Measurements from ENCODE around the gene DPP3.
"Not testable (repeated sequence)": the region's sequence is repeated elsewhere in the genome, so short reads cannot be mapped to it uniquely, and the experiment has no call there.

The DPP3 gene, protein sequence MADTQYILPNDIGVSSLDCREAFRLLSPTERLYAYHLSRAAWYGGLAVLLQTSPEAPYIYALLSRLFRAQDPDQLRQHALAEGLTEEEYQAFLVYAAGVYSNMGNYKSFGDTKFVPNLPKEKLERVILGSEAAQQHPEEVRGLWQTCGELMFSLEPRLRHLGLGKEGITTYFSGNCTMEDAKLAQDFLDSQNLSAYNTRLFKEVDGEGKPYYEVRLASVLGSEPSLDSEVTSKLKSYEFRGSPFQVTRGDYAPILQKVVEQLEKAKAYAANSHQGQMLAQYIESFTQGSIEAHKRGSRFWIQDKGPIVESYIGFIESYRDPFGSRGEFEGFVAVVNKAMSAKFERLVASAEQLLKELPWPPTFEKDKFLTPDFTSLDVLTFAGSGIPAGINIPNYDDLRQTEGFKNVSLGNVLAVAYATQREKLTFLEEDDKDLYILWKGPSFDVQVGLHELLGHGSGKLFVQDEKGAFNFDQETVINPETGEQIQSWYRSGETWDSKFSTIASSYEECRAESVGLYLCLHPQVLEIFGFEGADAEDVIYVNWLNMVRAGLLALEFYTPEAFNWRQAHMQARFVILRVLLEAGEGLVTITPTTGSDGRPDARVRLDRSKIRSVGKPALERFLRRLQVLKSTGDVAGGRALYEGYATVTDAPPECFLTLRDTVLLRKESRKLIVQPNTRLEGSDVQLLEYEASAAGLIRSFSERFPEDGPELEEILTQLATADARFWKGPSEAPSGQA
- 25.9 reads per million, percentile 53 among the genes with 10 or more reads in this experiment for total RNA-seq

DNA sequence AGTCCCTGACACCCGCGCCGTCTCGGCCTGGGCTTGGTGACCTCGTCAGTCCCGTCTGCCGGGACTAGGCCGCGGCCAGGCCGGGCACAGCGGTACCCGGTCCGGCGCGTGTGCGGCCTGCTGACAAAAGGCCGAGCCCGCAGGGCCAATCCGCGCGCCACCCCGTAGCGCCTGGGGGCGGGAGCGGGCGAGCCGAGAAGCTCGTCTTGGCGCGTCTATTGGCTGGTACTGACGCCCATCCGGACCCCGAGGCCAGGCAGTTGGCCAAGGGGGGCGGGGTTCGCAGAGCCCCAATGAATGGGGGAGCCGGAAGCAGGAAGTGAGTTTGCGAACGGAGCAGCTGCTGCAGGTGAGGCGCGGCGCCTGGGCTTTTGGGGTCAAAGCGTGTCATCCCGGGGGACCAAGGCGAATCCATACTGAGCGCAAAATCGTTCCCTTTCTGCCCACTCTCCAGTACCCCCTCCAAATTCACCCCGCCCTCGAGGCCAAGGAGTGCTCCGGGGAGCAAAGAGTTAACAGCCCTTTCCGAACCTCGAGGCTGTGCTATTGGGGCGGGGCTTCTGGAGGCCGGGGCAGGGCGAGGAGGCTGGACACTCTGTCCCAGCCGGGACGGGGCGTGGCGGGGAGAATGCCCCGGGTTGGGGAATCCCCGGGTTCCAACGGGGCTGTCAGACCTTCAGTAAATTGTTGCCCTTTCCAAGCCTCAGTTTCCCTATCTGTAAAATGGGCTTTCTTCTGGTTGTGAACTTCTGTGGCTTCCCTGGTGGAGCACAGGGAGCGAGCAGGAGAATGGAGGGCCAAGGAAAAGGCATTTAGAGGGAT is at the start of gene DPP3:
Gene DPP3, plus strand, starts transcription at position 318 of the 822 bp plus-strand sequence. CDS start 1,767 bp downstream, outside the sequence.
- DNase-seq: peak; percentile 94

DNA sequence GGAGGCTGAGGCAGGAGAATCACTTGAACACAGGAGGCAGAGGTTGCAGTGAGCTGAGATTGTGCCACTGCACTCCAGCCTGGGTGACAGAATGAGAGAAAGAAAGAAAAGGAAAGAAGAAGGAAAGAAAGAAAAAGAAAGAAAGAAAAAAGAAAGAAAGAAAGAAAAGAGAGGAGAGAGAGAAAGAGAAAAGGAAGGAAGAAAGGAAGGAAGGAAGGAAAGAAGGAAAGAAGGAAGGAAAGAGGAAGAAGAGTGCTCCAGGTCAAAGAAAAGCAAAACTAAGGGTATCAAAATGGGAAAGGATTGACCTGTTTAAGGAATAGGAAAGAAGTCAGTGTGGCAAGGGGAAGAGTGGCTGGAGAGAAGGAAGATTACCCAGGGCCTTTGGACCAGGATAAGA is 48.9 kb upstream of the DPP3 start:
- not testable (repeated sequence) for DNase-seq

DNA sequence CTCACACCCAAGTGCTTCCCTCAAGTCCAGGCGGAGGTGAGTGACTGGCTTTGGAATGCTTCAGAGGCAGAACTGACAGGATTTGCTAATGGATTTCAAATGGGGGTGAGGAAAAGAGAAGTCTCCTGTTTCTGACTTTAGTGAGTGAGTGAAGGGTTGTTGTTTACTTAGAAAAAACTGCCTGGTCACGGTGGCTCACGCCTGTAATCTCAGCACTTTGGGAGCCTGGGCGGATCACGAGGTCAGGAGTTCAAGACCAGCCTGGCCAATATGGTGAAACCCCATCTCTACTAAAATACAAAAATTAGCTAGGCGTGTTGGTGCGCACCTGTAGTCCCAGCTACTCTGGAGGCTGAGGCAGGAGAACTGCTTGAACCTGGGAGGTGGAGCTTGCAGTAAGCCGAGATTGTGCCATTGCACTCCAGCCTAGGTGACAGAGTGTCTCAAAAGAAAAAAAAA is 48.3 kb upstream of the DPP3 start:
- not testable (repeated sequence) for DNase-seq

DNA sequence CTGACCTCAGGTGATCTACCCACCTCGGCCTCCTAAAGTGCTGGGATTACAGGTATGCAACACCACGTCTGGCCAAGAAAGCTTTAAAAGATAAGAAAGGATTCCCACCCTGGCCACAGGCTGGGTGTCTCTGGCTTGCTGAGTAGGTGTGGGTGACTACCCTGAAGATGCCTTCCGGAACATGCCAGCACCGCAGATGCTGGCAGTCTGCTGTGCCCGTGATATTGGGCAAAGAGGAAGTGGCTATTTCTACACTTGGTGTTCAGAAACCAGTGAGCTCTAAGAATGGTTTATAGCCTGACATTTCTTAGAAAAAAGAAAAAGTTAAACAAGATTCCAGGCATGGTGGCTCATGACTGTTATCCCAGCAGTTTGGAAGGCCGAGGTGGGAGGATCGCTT is 47.6 kb upstream of the DPP3 start:
- DNase-seq: no peak

DNA sequence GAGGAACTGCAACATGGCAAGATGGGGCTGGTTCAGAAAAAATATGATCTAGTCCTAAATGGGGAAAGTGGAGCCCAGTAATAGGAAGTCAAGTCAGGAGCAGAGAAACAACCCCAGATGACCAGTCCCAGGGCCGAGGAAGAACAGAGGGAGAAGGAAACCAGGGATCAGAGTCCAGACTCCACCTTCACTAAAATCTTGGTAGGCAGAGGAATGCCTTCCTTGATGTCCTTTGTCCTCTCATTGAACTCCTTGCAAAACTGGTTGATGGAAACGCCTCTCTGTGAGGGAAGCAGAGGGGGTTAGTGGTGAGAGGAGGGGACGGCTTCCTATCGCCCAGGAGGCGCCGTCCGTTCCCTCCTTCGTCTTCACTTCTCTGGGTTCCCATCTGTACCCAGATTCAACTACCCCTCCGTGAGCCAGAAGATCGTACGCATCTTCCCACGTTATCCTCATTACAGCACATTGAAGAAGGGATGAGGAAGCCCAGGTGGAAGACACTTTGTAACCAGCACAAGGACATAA is 42.2 kb upstream of the DPP3 start:
- no peak for DNase-seq

DNA sequence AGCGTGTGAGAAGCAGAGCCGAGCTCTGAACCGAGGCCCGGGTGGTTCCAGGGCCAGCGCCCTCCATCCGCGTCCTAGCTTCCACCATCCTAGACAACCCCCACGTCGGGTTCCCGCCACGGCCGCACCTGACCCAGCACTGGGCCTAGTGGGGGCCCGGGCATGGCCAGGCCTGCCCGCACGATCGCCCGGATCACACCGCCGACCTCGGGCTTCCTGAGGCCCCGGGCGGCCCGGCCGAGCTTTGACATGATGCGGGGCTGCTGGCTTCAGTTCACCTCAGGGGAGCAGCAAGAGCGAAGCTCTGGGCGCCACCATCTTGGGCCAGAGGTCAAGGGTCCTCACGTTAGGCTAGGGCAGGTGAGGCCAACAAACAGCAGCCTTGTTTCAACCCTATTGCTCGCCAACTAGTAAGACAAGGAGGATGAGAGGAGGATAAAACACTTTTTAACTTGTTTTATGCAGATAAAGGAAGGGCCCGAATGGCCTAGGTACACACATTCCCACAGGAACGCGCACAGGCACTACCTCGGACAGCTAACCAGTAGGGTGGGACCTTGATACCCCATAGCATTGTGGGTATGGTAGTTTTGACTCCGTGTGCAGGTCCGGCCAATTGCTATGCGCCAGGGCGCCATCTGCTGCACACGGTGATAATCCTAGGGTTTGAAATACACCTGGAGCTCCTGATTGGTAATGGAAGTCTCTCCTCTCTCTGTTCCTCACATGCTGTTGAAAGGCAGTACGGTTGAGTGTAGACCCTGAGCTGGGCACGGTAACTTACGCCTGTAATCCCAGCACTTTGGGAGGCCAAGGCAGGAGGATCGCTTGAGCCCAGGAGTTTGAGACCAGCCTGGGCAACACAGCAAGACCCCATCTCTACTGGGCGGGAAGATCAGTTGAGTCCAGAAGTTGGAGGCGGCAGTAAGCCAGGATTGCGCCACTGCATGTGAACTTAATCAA is 41.4 kb upstream of the DPP3 start, which contains the start of gene MRPL11:
Gene MRPL11, minus strand, starts transcription at position 345 of the 963 bp plus-strand sequence. Its CDS starts 94 bp downstream, at position 251.
- peak; percentile 86 for DNase-seq

DNA sequence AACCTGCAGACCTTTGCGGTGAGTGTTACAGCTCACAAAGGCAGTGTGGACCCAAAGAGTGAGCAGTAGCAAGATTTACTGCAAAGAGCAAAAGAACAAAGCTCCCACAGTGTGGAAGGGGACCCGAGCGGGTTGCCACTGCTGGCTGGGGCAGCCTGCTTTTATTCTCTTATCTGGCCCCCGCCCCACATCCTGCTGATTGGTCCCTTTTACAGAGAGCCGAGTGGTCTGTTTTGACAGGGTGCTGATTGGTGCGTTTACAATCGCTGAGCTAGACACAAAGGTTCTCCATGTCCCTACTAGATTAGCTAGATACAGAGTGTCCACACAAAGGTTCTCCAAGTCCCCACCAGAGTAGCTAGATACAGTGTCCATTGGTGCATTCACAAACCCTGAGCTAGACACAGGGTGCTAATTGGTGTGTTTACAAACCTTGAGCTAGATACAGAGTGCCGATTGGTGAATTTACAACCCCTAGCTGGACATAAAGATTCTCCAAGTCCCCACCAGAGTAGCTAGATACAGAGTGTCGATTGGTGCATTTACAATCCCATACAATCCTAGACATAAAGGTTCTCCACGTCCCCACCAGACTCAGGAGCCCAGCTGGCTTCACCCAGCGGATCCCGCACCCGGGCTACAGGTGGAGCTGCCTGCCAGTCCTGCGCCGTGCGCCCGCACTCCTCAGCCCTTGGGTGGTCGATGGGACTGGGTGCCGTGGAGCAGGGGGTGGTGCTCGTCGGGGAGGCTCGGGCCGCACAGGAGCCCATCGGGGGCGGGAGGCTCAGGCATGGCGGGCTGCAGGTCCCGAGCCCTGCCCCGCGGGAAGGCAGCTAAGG is 39.9 kb upstream of the DPP3 start:
- DNase-seq: not testable (repeated sequence)

DNA sequence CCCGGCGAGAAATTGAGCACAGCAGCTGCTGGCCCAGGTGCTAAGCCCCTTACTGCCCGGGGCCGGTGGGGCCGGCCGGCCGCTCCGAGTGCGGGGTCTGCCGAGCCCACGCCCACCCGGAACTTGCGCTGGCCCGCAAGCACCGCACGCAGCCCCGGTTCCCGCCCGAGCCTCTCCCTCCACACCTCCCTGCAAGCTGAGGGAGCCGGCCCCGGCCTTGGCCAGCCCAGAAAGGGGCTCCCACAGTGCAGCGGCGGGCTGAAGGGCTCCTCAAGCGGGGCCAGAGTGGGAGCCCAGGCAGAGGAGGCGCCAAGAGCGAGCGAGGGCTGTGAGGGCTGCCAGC is 39.3 kb upstream of the DPP3 start:
- DNase-seq: not testable (repeated sequence)

DNA sequence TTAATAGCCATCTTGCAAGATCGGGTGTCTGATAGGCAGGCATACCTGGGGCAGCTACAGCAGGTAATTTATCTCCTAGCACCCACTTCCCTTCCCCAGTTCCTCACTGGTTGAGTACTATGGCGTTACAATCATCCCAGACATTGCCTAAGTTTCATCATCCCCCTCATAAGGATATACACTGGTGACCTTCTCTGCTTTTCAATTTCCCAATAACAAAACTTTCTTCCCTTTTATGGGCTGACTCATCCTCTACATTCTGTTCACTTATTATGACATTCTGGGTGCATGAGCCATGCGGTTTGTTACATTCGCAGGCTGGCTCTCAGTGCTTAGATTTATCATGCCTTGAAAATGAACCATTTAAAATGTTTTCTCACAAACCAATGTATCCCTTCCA is 36.6 kb upstream of the DPP3 start:
- no peak for DNase-seq

DNA sequence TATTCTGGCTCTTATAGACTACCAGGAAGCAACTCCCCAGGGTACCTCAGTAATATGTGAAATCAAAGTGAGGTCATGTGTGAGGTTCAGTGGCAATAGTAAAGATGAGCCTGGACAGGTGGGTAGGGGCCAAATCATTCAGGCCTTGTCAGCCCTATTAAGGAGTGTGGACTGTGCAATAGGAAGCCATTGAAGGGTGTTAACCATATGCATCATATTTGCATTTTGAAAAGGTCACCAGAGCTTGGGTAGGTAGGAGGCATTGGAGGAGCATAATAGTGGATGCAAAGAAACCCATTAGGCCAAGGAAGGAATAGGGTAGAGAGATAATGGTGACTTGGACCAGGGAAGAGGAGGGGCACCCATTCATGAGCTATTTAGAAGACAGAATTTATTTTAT is 33.2 kb upstream of the DPP3 start:
- no peak for DNase-seq

DNA sequence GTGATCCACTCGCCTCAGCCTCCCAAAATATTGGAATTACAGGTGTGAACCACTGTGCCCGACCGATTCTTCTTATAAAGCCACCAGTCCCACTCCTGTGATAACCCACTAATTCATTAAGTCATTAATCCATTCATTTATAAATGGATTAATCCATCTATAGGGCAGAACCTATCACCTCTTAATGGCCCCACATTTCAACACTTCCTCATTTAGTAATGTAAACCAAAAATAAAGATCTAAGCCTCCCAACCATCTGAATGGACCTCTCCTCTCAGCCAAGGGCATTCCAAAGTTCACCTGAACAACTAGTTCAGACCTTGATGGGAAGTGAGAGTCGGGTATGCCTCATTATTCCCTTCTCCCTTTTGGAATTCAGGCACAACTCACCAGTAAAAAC is 31.7 kb upstream of the DPP3 start:
- no peak for DNase-seq

DNA sequence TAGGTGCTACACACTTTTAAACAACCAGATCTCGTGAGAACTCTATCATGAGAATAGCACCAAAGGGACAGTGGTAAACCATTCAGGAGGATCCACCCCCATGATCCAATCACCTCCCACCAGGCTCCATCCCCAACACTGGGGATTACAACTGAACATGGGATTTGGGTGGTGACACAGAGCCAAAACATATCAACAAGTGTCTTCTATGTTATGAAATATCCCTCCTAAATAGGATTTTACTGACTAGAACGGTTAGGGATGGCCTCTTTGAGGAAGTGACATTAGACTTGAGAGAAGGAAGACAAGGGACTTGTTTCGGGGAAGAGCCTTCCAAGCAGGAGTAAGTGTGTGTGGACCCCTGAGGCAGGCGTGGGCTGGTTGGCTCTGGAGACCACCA is 29.7 kb upstream of the DPP3 start:
- no peak for DNase-seq

DNA sequence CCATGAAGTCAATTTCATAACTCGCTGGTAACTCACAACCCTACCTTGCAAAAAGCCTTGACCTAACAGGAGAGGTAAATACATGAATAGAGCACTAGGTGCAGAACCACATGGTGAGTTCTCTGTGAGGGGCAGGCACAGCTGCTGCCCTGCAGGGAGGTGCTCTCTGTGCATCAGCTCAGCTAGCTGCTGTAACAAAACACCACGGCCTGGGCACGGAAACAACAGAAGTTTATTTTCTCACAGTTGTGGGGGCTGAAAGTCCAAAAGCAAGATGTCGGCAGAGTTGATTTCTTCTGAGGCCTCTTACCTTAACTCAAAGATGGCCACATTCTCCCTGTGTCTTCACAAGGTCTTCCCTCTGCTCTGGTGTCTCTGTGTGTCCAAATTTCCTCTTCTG is 28.6 kb upstream of the DPP3 start:
- DNase-seq: no peak

DNA sequence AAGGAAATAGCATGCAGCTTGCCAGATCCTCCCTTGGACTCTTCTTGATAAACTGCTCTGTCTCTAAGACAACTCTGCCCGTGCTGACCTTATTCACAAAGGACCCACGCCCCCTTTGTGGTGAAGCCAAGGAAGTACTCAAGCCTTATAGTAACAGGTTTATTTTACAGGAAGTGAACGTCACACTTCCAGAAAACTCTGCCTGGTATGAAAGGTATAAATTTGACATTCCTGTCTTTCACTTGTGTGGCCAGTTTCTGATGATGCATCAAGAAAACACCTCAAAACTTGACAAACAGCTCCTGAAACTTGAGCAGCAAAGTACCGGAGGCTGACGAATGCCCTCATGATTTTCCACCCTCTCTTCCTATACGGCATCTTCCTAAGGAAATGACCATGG is 26.0 kb upstream of the DPP3 start:
- no peak for DNase-seq

DNA sequence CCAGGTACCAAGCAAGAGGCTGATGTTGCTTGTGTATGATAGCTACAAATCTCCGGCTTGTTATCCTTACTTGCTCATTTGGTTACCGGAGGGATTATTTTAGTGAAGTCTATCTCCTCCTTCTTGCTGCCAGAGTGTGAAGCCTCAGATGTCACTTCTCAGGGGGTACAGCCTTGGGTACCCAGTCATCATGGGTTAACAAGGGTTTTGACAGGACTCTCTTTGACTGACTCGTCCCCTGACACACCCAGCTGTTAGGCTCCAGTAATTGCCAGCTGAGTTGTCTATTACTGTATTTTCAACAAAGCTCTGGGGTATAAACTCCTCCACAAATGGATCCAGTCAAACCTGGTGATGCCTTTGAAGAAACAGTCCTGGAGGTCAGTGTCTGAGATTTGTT is 25.4 kb upstream of the DPP3 start:
- no peak for DNase-seq

DNA sequence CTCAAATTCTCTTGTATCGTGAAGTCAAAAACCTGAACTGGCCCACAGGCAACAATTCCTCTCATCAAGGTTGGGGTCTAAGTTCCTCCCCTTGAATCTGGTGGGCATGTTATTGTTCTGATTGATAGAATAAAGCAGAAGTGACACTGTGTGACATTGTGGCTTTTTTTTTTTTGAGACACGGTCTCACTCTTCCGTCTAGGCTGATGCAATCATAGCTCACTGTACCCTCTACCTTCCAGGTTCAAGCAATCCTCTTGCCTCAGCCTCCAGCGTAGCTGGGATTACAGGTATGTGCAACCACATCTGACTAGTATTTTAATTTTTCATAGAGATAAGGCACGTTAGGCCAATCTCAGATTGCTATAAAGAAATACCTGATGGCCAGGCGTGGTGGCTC is 22.4 kb upstream of the DPP3 start:
- DNase-seq: no peak

DNA sequence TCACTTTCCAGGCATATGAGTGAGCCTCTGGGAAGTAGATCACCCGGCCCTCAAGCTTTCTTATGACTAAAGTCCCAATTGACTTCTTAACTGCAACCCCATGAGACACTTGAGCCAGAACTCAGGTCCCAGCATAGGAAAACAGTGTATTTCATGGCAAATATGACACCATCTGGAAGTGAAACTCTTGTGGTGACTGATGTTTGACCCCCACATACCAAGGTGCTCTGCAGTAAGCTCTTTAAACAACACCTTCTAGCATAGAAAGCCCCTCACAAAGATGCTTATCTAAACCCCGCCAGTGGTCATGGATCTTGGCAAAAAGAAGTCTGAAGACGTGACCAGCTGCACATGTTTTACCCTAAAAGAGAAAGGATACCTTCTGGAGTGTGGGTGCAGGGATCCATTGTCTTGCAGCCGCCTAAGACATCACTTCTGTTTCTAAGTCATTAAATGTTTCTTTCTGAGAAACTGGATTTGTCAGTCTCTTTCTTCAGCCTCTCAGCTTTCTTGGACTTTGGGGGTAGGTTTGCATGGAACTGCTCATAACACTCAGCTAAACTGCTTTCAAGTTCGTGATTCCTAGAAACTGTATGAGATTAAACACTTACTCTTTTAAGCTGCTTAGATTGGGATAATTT is 21.0 kb upstream of the DPP3 start:
- no peak for DNase-seq

DNA sequence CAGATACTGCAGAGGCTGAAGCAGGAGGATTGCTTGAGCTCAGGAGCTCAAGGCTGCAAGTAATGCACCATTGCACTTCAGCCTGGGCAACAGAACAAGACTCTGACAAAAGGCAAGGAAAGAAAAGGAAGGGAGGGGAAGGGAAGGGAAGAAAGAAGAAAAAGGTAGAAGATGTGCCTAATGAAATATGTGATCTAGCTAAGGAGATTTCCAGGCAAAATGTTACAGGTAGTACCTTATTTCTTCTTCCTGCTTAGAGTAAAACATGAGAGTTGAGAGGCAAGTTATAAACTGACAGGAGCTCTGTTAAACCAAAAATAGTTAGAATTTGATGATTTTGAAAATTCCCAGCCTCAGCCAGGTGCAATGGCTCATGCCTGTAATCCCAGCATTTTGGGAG is 18.2 kb upstream of the DPP3 start:
- DNase-seq: no peak

DNA sequence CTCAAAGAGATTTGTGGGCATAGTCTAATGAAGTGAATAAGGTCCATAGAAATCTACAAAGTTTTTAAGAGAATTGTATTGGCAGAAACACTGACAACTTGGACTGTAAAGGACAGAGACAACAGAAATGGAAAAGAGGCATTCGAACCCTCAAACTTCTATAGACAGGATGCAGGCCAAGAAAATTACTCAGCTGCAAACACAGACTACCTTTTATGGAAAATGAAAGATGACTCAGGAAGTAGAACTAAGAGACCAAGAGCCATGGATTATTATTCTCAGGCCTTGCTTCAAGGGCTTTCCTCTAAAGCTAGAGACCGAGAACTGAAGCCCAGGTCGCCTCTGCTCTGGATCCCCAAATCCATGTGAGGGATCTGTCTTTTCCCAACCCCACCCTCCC is 17.3 kb upstream of the DPP3 start:
- no peak for DNase-seq

DNA sequence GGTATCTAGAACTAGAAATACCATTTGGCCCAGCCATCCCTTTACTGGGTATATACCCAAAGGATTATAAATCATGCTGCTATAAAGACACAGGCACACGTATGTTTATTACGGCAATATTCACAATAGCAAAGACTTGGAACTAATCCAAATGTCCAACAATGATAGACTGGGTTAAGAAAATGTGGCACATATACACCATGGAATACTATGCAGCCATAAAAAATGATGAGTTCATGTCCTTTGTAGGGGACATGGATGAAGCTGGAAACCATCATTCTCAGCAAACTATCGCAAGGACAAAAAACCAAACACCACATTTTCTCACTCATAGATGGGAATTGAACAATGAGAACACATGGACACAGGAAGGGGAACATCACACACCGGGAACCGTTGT is 16.1 kb upstream of the DPP3 start:
- not testable (repeated sequence) for DNase-seq
